PC-9 (cell line): ENCODE results near the gene CRELD2.

Source experiments
- EZH2 ChIP-seq: fragments of 200-600 bp; sonication (generic); IDR thresholded peaks from 2 replicates; pipeline ENCODE4 v1.8.0; 2017; ENCODE audit warnings: antibody characterized with exemption, low read depth
- TF ChIP-seq, protein P1 (sequence below): fragments of 200-600 bp; sonication (generic); conservative IDR thresholded peaks from 2 replicates; pipeline ENCODE4 v1.6.1; 2017; ENCODE audit warnings: mixed run types, antibody characterized with exemption, mild to moderate bottlenecking, moderate library complexity

DNA sequence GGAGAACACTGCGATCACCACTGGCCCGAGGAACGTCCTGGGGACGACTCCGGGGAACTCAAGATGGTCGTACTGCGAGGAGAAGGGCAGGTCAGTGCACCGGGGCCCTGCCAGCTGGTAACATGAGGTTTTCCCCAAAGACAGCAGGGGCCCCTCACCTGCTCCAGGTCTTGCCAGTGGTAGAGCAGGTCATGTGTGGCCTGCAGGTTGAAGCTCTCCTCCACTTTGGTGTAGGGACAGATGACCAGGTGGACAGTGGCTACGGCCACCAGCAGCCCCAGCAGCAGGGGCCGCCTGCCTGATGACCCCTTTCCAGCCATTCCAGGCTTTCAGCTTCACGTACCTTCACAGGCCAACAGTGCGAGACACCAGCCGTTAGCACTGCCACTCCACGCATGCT, 5.0 kb upstream of the CRELD2 start:
- TF ChIP-seq, protein P1, sequence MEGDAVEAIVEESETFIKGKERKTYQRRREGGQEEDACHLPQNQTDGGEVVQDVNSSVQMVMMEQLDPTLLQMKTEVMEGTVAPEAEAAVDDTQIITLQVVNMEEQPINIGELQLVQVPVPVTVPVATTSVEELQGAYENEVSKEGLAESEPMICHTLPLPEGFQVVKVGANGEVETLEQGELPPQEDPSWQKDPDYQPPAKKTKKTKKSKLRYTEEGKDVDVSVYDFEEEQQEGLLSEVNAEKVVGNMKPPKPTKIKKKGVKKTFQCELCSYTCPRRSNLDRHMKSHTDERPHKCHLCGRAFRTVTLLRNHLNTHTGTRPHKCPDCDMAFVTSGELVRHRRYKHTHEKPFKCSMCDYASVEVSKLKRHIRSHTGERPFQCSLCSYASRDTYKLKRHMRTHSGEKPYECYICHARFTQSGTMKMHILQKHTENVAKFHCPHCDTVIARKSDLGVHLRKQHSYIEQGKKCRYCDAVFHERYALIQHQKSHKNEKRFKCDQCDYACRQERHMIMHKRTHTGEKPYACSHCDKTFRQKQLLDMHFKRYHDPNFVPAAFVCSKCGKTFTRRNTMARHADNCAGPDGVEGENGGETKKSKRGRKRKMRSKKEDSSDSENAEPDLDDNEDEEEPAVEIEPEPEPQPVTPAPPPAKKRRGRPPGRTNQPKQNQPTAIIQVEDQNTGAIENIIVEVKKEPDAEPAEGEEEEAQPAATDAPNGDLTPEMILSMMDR = no peak
- no peak for TF ChIP-seq EZH2
